ENCODE results near the gene DNAH7. TPM values are rescaled to one million over a fixed set of nuclear protein-coding genes. Genes with fewer than 3 reads are reported as not detected.

Gene DNAH7
- total and polyA plus RNA-seq, 2 of the 13 experiments (the other 11 are each of a cell fraction or from before 2014, with no cell fraction given), result 0.09 TPM; not detected in 1

- TF ChIP-seq PRDM4 (CRISPR knock-in tag; IDR thresholded peaks at IDR 0.05; ENCODE audit: borderline replicate concordance), result no peak
These were observed 170.0 kb downstream of the DNAH7 start (continued) for GRCh38 chr2:195898505-195899191.

- ATAC-seq (no peak), FAIRE-seq (no peak), DNase-seq (ENCODE audit: low spot score) (no peak)
- ChIA-PET POLR2A (no interaction called here), CTCF (ENCODE audit: low intra/inter-chr PET ratio, low total read pairs) (no interaction called here)
- H2AFZ ChIP-seq (ENCODE audit: low read length), result no peak overlapping the region
- no peak overlapping the region for H3K4me2 ChIP-seq (ENCODE audit: low read depth, low read length)
- no peaks in the 10 kb centered on the region for H3K4me1 ChIP-seq (ENCODE audit: insufficient read depth, low read length)
- H3K27ac ChIP-seq (ENCODE audit: extremely low read length, insufficient read depth, low read length), result no peak overlapping the region
- no peaks in the 10 kb centered on the region for H3K27me3 ChIP-seq (ENCODE audit: control insufficient read depth in 1 of 2, insufficient read depth in 2 of 2, low read length in 2 of 2)
- no peaks in the 10 kb centered on the region for H3K36me3 ChIP-seq (replicated peaks in 1 of 2; ENCODE audit: control insufficient read depth in 1 of 2, insufficient read depth in 2 of 2, low read length in 2 of 2)
- H4K20me1 ChIP-seq (ENCODE audit: insufficient read depth, low read length), result no peaks in the 10 kb centered on the region
- intact Hi-C loops (cut with micrococcal nuclease; ENCODE audit: unreplicated experiment) (no loop called here), in situ Hi-C loops (cut with HindIII; ENCODE audit: extremely low pct_ligation_motif_present, low pct_unique_long_range_greater_than_20kb) (no loop called here)
- no TSS peak for BruUV-seq (replicated peaks)
- 3% methylated on average over 2 of the region's 2 CpGs for WGBS (ENCODE audit: low lambda C conversion rate)
- no peak overlapping the region for H3K9ac ChIP-seq (ENCODE audit: insufficient read depth, low read depth, low read length)
- H3K4me3 ChIP-seq (replicated peaks in 1 of 3; ENCODE audit: insufficient read depth in 1 of 3, low read depth in 2 of 3, low read length in 3 of 3), result no peak overlapping the region
- TF ChIP-seq ATF7 (IDR thresholded peaks at IDR 0.05), result no peak
- TF ChIP-seq ATF7 (CRISPR knock-in tag; IDR thresholded peaks at IDR 0.05), result no peak
- no peak for TF ChIP-seq ZNF331 (CRISPR knock-in tag; IDR thresholded peaks at IDR 0.05)
- no peak for TF ChIP-seq TCF7 (IDR thresholded peaks at IDR 0.05; ENCODE audit: low read depth)
- no peak for TF ChIP-seq HHEX (CRISPR knock-in tag; IDR thresholded peaks at IDR 0.05)
- no peak for TF ChIP-seq CEBPZ (IDR thresholded peaks at IDR 0.05; ENCODE audit: low read length)
- H3K9me3 ChIP-seq (ENCODE audit: low read length), result no peaks in the 10 kb centered on the region
- no peaks in the 10 kb centered on the region for H3K79me2 ChIP-seq (ENCODE audit: insufficient read depth, low read length)
These were observed 177.6 kb downstream of the DNAH7 start for GRCh38 chr2:195891081-195891480.

Measured in HepG2 (cell line).